Renal cortex interstitium (tissue), 11 donors: ENCODE data around the gene CNTNAP5. TPM values are rescaled to one million over a fixed set of nuclear protein-coding genes. Genes with fewer than 3 reads are reported as not detected.

ENCODE experiments used
- DNase-seq, 11 donors: peaks; one replicate each; pipeline ENCODE4 v3.0.0-alpha.2; 2013; ENCODE audit warnings: low read depth in 9 of 11, low spot score in 4 of 11; ENCODE audit errors: extremely low read depth in 1 of 11
- polyA plus RNA-seq, 3 donors: library from polyadenylated mRNA; unstranded; fragments of 120-200 nt; gene quantifications; one replicate each; pipeline ENCODE4 v1.2.1, GENCODE V29; 2013; ENCODE audit not compliant: insufficient read length in 3 of 3

The CNTNAP5 gene
- polyA plus RNA-seq, 3 donors: 0.03 to 0.04 TPM; not detected in 1

DNA sequence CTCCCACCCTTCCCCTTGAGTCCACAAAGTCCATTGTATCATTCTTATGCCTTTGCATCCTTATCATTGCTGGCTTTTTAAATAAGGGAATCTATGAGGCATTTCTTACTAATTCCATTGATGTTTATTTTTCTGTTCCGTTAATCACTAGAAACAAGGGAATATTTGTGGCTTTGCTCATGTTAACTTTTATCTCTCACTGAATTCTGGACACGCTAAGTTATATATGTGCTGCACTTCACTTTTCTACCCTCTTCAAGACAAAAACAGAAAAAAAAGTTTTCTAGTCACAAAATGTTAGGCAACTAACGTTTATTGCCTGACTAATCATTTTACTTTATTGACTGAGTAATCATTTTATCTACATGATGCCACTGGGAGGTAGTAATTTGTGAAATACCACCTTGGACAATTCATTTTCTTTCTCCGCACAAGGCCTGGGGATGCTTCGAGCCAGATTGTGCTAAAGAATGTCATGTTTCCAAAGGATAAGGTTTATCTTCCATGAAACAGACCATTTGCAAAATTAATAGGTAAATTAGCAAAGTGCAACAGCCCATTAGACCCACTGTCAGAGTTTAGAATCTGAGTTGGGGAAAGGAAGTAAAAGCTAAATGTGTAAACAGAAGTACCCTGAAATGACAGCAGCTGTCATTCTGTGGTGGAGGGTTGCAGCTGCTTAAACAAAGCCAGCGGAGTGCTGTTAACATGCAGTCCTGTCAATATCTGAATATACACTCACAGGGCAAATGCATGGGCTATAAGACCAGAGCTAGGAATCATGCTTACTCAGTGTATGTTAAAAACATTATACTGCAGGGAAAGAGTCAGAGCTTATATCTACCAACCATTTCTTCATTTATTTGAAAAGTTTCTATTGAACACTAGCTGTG lies 658.7 kb downstream of the CNTNAP5 start:
- no peak for DNase-seq

DNA sequence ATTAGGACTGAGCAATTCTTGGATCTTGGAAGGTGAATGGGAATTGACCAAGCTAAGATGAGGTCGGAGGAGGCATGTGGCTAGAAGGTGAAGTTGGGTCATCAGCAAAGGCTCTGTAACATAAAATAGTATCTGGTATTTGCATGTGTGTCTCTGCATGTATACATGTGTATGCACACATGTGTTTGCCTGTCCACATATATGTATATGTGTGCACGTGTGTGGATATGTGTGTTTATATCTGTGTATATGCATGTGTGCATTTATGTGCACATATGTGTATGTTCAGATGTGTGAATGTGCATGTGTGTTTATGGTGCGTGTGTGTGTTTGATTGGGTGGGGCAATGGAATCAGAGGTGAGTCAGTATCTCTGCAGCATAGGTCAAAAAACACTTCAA lies 664.3 kb downstream of the CNTNAP5 start:
- no peak for DNase-seq

DNA sequence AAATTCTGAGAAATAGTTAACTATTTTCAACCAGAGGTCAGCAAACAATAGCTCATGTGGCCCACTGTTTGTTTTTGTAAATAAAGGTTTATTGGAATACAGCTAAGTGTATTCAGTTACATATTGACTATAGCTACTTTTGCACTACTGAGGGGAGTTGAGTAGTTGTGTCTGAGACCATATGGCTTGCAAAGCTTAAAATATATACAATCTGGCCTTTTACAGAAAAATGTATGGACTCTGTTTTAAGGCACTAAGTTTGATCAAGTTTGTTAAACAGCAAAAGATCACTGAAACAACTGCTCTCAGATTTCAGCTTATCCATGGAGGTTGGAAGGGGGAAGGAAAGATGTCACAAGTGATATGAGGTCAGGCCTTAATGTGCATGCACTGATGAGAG lies 667.1 kb downstream of the CNTNAP5 start:
- DNase-seq: no peak

DNA sequence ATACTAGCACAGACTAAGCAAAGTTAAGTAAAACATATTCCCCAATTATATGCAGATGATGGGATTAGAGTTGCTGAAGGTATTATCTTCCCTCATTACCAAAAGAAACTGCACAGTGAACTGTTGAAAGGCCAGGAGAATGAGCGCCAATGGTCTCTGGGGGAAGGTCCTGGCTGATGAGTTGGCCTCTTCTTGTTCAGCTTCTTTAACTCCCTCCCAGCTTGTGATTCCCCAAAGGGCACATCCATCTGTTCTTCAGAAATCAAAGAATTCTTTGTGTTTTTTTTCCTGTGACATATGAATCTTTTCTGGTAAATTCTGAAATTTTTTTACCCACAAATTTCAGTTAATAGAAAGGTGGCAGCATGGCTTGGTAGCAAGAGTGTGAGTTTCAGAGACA lies 667.6 kb downstream of the CNTNAP5 start:
- no peak for DNase-seq

DNA sequence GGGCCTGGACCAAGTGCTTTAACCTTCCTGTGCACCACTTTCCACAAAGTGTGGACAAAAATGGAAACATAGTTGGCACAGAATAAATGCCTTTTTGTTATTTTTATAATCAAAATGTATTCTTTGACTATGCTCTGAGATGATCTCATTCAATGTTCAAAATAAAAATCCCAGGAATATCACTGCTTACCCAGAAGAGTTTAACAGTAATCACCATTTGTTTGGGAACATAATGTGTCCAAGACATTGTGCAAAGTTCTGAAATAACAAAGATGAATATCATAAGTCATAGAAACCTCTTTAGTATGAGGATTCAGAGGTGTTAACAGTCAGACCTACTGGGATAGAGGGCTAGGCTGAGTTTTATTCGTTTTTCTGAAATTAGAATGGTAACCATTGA lies 668.1 kb downstream of the CNTNAP5 start:
- no peak for DNase-seq

DNA sequence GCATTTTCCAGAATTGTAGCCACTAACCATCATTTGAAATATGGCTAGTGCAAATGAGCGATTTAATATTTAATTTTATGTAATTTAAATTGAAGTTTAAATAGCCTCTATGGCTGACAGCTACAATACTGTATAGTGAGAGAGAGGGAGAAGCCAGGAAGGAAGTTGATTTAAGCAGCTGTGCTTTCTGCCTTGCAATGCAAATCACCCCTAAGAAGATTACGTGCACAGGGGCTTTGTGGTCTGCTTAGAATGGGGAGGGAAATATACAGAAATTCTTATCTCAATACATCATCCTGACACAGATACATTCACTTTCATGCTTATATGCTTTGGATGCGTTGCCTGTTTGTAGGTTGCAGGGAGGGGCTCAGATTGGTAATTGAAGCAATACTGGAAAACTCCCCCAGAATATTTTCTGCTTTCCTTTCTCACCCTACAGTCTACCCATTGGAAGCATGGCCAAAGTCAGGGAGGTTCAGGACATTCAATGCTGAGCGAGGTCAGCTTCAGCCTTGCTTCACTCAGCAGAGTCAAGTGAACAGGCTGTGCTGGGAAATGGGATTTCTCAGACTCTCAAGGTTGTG lies 674.0 kb downstream of the CNTNAP5 start:
- DNase-seq: no peak

DNA sequence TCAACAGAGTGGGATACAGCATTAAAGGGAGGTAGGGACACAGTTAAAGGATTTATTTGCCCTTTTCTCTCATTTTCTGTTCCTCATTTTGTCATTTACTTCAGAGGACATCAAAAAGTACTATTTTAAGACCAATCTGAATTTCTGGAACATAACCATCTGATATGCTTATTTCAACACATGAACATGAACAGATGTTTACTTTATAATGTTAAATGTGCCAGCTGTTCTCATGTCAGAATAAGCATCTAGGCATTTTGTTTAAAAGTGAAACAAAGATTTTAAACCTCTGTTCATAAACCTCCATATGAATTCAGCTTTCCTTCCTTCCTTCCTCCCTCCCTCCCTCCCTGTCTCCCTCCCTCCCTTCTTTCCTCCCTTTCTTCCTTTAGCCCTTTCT lies 677.7 kb downstream of the CNTNAP5 start:
- peak in 2 of 11 donors; percentile 14 to 20 for DNase-seq

DNA sequence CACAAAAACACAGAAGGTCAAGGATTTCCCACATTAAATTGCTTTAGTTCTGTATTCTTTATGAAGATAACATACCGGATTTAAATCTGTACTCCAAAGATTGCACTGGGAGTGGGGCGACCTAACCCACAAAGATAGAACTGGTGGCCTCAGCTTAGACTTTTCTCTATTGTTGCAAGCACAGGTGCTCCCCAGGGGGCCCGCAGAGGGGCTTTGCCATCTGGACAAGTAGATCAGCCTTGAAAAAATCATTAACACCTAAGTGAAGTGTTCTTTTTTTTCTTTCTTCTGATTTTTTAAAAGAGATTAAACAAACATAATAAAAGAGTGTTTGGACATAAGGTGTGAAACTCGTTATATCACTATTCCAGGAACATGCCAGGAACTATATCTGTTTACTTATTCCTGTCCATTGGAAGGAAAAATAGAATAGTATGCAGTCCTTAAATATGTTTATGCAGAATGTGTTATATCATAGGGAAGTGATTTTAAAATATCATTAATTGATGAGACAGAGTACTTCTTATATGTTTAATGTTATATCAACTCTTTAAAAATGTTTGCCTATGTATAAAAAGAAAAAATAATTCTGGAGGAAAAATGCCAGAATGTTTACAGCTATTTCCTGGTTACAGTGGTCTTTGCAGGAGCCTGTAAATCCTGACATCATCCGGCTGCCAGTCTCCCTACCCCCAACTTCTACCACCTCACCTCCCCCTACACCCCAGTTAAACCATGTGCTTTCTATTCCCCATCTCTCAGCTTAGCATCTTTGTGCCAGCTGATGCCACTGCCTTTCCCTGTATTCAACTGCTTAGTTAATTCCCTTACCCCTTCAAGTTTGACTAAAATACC lies 679.2 kb downstream of the CNTNAP5 start:
- no peak for DNase-seq

DNA sequence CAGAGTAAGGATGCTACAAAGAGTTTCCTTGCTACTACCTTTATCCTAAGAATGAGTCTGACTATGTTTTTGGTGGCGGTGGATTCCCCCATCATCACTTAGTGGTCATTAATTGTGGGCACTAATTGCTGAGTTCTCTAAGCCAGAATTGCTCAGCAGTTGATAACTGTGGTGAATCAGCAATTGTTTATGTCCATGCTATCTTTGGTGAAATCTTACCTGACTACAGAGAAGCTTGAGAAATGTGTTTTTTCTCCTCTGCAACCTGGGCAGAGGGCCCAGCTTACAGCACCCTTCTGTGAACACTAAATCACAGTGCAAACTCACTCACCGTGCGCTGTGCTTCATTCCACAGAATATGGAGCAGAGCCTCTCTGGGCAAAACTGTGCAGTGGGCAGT lies 683.6 kb downstream of the CNTNAP5 start:
- DNase-seq: no peak

DNA sequence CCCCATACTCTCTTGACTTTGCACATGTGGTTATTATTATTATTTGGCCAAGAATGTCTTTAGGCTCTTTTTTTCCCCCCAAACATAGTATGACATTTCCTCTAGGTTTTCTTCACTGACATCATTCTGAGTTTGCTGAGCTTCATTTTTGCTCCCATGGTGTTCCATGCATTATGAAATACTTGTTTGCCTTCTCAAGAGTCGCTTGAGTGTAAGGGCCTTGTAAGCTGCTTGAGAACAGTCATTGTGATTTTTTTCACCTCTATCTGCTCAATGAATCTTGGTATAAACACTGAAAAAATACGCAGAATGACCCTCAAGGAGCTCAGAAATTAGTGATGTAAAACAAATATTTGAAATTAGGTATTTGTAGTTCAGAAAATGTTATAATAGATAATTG lies 688.9 kb downstream of the CNTNAP5 start:
- DNase-seq: no peak

DNA sequence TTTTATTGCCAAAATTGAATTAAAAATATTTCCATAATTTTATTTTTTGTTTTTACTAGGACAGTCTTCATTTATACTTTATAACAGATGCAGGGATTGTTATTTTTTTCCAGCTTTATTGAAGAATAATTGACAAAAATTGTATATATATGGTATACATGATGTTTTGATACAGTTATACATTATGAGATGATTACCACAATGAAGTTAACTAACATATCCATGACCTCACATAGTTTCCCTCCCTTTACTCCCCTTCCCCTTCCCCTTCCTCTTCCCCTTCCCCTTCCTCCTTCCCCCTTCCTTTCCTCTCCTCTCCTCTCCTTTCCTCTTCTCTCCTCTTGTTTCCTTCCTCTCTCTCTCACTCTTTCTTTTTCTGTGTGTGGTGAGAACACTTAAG lies 700.1 kb downstream of the CNTNAP5 start:
- DNase-seq: no peak

DNA sequence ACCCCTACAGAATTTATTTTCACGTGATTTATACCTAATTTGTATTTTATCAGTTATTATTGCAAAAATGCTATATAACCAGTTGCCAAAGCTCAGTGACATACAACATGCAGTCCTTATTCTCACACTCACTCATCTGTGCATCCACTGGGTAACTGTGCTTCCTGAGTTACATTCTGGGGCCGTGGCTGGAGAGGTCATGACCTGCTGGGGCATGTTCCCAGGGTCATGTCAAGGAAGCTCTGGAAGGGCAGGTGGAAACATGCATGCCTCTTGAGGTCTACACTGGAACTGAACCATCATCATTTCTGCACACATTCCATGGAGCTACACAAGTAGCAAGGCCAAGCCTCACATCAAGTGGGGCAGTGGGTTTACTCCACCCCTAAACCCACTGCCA lies 715.5 kb downstream of the CNTNAP5 start:
- DNase-seq: no peak

DNA sequence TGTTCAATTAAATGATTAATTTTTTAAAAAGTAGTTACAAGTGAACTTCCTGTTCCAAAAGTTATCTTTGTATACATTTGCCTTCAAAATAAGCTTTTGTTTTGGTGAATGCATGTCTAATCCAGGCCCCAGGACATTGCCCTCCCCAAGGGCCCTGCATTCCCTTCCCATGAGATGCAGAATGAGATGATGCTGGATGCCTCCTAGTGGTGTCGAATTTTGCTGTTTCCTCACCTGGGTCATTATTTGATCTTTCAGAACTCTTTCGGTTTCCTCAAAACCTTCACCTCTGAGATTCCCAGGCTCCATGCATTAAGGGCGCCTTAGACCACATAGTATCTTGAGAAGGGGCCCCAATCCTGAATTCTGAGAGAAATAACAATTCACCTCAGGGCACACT lies 728.8 kb downstream of the CNTNAP5 start:
- DNase-seq: no peak

DNA sequence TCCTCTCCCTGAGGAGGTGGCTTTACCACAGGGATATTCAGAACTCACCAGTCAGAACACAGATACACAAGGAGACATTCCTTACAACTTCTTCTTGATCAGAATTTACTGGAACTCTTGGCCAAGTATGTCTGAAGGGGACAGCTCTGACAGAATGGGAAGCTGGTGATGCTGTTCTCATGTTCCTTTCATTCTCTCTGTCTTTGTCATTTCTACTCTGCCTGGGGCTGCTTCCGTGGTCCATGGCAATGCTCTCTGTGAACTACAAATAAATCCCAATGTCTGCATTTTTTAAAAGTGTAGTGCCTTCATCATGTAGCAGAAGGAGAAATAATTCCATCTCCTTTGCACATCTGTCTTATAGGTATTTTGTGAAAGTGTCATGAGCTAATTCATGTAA lies 730.3 kb downstream of the CNTNAP5 start:
- no peak for DNase-seq

DNA sequence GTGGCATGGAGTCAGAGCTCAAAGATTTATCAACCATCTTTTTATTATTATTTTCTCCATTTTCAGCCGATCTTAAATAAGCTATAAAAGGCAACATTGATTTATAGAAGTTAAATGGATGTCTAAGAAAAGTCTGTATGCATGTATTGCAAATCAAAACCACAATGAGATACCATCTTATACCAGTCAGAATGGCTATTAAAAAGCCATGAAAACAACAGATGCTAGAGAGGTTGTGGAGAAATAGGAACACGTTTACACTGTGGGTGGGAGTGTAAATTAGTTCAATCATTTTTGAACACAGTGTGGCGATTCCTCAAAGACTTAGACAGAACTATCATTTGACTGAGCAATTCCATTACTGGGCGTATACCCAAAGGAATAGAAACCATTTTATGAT lies 731.0 kb downstream of the CNTNAP5 start:
- DNase-seq: no peak

DNA sequence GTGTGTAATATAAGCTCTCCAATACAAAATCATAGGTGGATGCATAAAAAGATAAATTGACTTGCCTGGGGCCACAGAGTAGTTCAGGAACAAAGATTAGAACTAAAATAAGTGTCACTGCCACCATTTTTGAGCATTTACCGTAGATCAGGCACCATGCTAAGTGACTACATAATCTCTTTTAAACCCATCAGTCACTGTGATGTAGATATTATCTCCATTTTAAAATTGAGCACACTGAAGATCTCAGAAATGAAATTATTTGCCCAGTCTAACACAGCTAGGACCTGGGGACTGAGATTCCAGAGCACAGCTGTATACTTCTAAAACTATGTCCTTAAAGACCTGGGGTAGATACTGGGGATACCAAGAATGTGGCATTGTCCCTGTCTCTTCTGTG lies 737.3 kb downstream of the CNTNAP5 start:
- DNase-seq: no peak

DNA sequence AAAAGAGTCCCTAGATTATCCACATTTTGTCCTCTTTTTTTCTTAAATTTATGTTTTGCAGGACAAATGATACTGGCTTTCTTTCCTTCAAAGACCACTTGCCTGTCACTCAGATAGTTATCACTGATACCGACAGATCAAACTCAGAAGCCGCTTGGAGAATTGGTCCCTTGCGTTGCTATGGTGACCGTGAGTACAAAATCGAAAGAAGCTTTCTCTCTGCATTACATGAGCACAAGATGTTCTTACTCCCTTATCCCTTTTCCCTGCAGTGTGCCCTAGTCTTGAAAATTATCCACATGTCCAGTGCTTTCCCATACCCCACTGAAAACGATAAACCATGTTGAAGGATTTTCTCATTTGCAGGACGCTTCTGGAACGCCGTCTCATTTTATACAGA lies 738.5 kb downstream of the CNTNAP5 start:
- DNase-seq: no peak

DNA sequence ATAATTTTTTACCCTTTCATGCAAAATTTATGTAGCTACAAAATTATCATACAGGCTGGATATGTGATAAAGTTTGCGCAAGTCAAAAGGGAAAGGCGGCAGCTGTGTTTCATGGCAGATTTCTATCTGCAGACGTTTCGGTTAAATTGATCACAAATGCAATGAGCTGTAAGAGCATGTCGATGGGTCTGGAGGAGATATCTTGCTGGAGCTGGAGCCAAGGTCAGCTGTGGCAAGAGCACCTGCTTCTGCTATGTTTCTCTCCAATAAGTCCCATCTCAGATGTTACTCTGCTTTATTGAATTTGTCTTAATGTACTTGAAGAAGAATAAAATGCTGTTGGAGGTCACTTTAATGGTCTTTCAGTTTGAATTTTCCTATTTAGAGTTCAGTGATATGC lies 749.7 kb downstream of the CNTNAP5 start:
- DNase-seq: no peak

DNA sequence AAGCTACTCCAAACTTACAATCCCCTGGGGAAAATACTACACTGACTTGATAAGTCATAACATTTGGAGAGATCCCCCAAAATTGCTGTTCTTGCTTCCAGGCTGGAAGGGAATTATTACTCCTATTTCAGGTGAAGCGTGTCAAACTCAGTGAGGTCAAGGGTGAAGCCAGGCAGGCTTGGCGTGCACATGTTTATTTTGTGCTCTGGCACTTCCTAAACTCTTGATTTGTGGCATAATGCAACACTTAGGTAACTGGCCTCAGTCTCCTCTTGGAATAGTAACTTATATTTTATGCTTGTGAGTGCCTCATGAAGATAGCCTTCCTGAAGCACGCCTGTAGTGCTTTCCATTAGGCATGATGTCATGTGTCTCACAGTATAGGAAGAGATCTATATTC lies 751.2 kb downstream of the CNTNAP5 start:
- DNase-seq: no peak

DNA sequence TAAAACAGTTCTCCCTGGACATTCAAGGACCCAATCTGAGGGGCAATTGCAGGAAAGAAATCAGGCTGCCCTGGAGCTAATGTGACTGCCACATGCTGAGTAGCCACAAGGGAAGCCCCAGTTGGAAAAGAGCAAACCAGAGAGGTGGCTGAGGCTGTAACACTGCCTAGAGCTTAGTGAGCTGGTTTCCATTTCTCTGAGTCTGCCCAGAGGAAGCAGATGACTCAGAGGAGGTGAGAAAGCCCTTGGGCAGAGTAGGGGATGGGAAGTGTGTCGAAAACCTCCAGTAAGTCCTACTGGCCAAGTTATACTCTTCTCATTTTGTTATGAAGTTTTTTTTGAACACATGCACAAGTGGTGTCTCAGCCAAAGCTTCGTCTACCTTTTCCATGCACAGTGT lies 753.0 kb downstream of the CNTNAP5 start:
- DNase-seq: no peak
